AG04449 (cell line): Measurements from ENCODE around the gene PODXL2.
"Not testable (repeated sequence)": the region's sequence is repeated elsewhere in the genome, so short reads cannot be mapped to it uniquely, and the experiment has no call there.

Experiments used
- CTCF ChIA-PET: fragments of 350-600 bp; formaldehyde crosslinking; extraction: SDS; loops from one replicate; lab custom pipeline; 2021; ENCODE audit warnings: antibody characterized with exemption; lab: Yijun Ruan, JAX
- POLR2A ChIA-PET: fragments of 400-600, 350-600 bp; formaldehyde crosslinking; extraction: SDS; loops from one replicate; lab custom pipeline; 2020; ENCODE audit warnings: antibody characterized with exemption, inconsistent platforms; lab: Yijun Ruan, JAX
- DNase-seq: peaks from one replicate; pipeline ENCODE4 v3.0.0-alpha.2; 2010; ENCODE audit warnings: low read depth, low spot score
- H3K4me3 ChIP-seq: 2 replicates; pipeline ENCODE4 v1.5.1; 2011; ENCODE audit warnings: low read depth, mild to moderate bottlenecking, control low read depth, low read length
- CTCF ChIP-seq: IDR thresholded peaks from one replicate; pipeline ENCODE4 v1.5.1; 2011; ENCODE audit warnings: mild to moderate bottlenecking, moderate library complexity, low read length, control low read depth, inconsistent platforms; ENCODE audit not compliant: insufficient read depth; ENCODE audit errors: missing control alignments

Gene PODXL2

GRCh38 chr3:127654374-127654773, 25.4 kb downstream of the PODXL2 start:
- H3K4me3 ChIP-seq, result no peak overlapping the region
- ChIA-PET CTCF (interaction anchor here (1.2 to 3.7 kb wide), 2 partner anchors 12 to 136 kb away, joined by 3 to 33 read pairs; no protein-coding TSS in a partner anchor), POLR2A (no interaction called here)
- TF ChIP-seq CTCF, result no peak
- no peak for DNase-seq

- H3K4me3 ChIP-seq, POLR2A ChIA-PET, DNase-seq: not testable (repeated sequence)
- CTCF ChIA-PET, result interaction anchor here (0.7 to 3.0 kb wide), 8 partner anchors 9 to 315 kb away, joined by 3 to 13 read pairs (median 3); partner anchors contain the start of gene MCM2
Observed at GRCh38 chr3:127654993-127655392, 26.0 kb downstream of the PODXL2 start.

DNA sequence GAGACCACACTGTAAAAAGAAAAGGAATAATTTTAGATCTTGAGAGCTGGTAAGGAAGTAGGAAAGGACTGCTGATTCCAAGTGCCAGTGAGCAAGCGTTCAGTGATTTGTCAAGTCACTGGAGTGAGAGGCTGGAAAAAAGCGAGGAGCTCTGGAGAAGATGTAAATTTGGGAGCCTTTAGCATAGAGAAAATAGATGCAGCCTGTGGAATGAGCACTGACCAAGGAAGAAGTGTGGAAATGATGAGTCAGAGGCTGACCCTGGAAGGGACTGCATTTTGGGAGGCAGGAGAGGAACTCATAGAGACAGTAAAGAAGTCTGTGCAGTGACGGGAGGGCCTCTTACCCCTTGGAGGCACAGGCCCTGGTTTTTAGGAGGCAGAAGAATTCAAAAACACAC, 26.7 kb downstream of the PODXL2 start:
- CTCF ChIA-PET, result interaction anchor here (0.7 to 3.0 kb wide), 10 partner anchors 10 to 316 kb away, joined by 3 to 13 read pairs (median 3); partner anchors contain the start of gene MCM2
- peak; percentile 31 for DNase-seq
- POLR2A ChIA-PET, result interaction anchor here (0.7 kb wide), 1 partner anchor 11 kb away, joined by 4 read pairs; no protein-coding TSS in a partner anchor
- TF ChIP-seq CTCF, result no peak
- H3K4me3 ChIP-seq, result no peak overlapping the region

- DNase-seq, result no peak
- no peak for TF ChIP-seq CTCF
- ChIA-PET CTCF (interaction anchor here (3.0 kb wide), 1 partner anchor 175 kb away, joined by 13 read pairs; no protein-coding TSS in a partner anchor), POLR2A (no interaction called here)
- no peak overlapping the region for H3K4me3 ChIP-seq
Observed at GRCh38 chr3:127656906-127657305, 27.9 kb downstream of the PODXL2 start.

- ChIA-PET CTCF (interaction anchor here (0.7 to 1.4 kb wide), 3 partner anchors 11 to 313 kb away, joined by 3 to 6 read pairs (median 3); no protein-coding TSS in a partner anchor), POLR2A (no interaction called here)
- no peak for TF ChIP-seq CTCF
- H3K4me3 ChIP-seq, result no peak overlapping the region
- DNase-seq, result peak; percentile 34
Observed at GRCh38 chr3:127658234-127658633, 29.2 kb downstream of the PODXL2 start.

GRCh38 chr3:127660621-127661251, 31.8 kb downstream of the PODXL2 start:
- CTCF ChIA-PET, result interaction anchor here (0.7 to 1.5 kb wide), 6 partner anchors 9 to 310 kb away, joined by 3 to 6 read pairs (median 4); no protein-coding TSS in a partner anchor
- POLR2A ChIA-PET, result no interaction called here
- no peak for DNase-seq

More at GRCh38 chr3:127660621-127661251, 31.8 kb downstream of the PODXL2 start:
- no peak overlapping the region for H3K4me3 ChIP-seq
- no peak for TF ChIP-seq CTCF
